ENCODE measurements around the gene MORN1. TPM values are rescaled to one million over a fixed set of nuclear protein-coding genes. Genes with fewer than 3 reads are reported as not detected.

Gene MORN1
- total RNA-seq, 1 donor from 2014 or later: 9.1 TPM

DNA sequence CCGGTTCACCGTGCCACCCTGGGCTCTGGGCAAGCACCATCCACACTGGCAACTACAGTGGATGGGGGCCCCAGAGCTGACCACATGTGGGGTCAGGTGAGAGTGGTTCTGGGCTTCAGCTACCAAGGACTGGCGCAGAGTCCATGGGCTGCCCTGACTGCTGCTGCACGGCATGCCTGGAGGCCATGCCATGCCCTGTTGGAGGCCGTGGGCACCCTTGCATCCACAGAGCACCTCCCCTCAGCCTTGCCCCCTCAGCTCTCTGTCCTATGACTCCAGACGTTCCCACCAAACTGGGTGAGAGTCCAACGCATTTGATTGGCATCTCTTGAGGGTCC lies 15.5 kb downstream of the MORN1 start:
- intact Hi-C loops (cut with micrococcal nuclease): no loop called here

DNA sequence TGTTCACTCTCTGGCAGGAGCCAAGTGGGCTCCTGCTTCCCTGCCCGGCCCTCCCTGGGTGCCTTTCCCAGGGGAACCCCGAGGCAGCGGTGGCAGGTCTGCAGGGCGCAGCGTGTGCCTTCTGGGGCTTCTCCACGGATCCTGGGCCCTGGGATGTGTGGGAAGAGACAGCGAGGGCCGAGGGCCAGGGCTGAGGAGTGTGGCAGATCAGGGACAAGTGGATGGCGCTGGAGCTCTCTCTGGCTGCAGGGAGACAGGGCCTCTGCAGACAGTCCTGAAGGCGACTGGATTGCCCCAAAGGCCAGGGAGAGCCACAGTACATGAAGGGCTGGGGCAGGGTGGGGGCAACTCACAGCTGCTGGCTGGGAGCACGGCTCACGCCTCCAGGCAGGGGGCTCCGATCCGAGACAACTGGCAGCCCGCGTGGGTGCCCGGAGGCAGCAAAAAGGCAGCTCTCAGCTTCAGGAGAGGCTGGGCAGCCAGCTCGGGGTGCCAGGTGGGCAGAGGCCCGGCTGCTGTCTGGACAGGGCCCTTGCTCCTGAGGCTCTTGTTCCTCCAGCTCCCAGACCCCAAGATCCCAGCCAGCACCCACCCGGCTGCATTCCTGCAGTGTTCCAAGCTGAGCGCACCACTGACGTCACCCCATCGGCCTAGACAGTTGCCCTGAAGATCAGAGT lies 16.0 kb downstream of the MORN1 start:
- intact Hi-C loops (cut with micrococcal nuclease): no loop called here

DNA sequence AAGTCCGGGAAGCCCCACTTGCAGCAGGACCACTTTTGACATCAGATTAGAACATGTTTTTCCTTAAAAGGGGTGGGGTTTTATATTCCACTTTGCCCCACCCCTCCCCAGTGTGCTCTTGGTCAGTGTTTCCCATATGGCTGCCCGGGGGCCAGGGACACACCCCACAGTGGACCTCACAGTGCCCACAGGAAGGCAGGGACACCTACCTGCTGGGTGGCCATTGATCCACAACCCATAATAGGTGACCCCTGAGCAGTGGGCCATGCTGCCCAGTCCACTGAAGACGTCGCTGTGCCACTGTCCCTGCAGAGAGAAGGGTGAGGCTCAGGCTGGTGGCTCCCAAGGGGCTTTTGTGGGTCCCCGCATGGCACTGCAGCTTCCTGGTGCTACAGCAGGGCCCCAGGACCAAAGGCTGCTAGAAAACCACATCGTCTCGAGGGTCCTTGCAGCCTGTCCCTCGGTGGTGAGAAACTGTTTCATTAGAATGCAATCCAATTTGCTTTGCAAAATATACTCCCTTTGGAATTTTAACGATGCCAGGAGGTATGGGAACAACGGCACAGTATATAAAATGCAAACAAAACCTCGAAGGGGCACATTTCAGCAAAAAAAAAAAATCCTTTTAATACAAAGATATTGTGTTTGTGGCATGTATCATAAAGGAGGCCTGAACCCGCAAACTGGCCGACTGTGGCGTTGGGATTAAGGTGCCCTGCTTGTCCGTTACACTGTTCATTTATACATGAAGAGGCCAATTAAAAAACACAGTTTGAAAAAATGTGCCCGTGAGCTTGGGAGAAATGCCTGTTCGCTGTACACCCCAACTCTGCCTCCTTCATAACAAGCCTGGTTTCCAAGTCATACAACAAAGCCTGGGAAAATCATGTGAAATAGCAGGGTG lies 16.9 kb downstream of the MORN1 start:
- intact Hi-C loops (cut with micrococcal nuclease): no loop called here

DNA sequence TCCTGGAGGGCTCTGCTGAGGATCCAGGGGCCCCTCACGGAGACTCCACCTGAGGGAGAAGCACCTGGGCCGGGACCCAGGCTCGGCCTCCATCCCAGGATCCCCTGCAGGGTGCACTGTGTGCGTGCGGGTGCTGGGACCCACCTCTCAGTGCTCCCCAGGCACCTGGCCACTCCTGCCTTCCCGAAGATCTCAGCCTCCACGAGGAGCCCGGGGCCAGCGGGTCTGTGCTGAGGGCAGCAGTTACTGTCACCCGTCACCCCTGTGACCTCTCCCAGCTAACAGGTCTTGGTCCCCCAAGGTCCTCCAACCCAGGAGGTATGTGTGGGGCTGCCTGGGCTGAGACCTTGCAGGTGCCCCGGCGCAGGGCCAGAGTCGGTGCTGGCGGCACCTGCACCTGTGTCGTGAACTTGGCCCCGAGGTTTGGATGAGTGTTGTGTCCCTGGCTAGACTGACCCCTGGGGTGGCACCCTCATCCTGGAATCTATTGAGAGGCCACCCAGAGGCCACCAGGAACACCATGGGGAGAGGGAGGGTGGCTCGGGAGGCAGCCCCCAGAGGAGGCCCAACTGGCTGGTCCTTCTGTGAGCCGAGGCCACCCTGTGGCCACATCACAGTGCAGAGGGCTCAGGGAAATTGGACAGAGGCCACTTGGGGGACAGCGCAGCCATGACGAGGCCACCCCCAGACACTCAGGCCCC lies 17.7 kb downstream of the MORN1 start:
- intact Hi-C loops (cut with micrococcal nuclease): no loop called here

DNA sequence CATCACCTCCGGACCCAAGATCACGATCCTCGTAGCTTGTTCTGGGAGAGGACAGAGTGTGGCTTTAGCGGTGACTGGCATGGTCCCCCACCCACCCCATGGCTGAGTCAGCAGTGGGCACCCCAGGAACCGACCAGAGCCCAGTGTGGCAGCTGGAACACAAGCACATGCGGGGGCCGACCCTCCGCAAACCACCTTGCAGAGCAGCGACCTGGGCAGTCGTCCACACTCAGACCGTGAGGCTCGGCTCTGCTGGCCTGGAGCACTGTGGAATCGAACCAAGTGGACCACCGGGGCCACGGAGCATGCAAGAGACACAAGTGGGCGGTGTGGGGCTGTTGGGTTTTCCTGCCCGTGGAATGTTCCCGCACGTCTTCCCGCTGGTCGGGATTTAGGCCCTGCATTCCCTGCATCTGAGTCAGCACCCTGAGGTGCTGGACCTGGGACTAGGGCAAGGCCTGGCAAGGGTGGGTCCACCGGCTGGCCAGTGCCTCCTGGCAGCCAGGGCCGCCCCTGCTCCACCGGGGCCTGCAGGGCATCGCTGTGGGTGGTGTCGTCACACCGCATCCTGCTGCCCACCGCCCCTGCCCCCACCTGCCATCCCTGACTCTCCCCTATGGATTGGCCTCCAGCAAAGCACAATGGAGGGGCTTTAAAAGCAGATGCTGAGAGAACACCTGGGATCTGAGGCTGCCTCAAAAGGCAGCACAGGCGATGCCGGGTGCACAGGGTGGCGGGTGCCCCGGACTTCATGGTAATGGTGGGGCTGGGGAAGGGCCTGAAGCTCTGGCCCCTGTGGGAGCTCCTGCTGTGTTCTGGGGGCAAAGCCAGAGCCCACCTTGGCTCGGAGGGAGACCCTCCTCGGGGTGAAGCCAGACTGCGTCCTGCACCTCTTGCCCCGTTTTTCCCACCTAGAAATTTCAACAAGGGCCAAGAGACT lies 18.5 kb downstream of the MORN1 start:
- intact Hi-C loops (cut with micrococcal nuclease): no loop called here

DNA sequence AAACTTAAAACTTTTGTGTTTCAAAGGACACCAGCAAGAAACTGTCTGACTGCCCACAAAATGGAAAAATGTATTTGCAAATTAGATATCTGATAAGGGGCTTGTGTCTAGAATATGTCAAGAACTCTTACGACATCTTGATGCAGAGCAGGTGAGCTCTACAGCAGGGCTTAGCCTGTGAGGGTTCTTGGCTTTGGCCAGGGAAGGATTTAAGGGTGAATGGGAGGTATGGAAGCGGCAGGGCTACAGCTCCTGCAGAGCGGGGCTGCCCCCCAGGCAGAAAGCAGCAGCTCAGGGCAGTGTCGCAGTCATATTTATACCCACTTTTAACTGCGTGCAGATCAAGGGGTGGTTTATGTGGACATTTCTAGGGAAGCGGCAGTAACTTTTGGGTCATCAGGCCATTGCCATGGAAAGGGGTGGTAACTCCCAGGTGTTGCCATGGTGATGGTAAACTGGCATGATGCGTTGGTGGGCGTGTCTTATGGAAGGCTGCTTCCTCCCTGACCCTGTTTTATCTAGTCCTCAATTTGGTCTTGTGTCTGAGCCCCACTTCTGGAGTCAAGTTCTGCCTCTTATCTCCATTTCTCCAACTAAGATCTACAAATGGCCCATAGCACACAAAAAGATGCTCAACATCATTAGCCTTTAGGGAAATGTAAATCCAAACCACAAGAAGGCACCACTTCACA lies 23.2 kb downstream of the MORN1 start:
- intact Hi-C loops (cut with micrococcal nuclease): no loop called here

DNA sequence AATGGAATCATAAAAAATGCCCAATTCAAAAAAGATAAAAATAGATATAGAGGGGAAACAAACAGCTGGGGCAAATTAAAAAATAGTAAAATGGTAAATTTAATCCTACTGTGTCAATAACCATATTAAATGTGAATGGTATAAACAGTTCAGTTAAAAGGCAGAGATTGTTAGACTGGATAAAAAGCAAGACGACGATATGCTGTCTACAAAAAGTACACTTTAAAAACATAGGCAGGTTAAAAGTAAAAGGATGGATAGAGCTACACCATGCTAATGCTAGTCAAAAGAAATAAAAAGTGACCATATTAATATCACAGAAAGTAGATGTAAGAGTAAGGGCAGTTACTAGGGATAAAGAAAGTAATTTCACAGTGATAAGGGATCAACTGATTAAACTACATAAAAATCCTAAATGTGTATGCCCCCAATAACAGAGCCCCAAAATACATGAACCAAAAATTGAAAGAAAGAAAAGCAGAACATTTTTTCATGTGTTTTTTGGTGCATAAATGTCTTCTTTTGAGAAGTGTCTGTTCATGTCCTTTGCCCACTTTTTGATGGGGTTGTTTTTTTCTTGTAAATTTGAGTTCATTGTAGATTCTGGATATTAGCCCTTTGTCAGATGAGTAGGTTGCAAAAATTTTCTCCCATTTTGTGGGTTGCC lies 27.4 kb downstream of the MORN1 start:
- intact Hi-C loops (cut with micrococcal nuclease): no loop called here

DNA sequence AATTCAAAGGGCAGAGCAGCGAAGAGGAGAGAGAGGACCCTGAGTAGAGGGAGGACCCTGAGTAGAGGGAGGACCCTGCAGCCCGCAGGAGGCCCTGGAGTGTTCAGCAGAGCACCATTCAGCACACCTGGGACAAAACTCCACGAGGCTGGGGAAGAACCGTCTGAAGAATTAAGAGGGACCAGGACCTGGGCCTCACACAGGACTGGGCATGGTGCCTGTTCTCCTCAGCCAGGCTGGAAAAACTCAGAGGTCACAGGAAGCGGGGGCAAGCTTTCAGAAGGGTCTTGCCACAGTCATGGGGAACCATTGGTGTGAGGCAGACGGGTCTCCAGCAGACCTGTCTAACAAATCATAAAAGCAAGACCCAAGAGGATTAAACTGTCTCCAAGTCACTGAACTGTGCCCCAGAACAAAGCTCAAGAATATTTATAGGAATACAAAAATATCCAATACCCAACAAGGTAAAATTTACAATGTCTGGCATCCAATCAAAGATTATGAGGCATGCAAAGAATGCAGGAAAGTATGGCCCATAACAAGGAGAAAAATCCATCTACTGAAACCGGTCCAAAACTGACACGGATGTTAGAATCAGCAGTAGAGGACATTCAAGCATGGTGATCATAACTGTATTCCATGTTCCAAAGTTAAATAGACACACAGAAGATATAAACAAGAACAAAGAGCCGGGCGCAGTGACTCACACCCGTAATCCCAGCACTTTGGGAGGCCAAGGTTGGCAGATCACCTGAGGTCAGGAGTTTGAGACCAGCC lies 30.6 kb downstream of the MORN1 start:
- intact Hi-C loops (cut with micrococcal nuclease): no loop called here

DNA sequence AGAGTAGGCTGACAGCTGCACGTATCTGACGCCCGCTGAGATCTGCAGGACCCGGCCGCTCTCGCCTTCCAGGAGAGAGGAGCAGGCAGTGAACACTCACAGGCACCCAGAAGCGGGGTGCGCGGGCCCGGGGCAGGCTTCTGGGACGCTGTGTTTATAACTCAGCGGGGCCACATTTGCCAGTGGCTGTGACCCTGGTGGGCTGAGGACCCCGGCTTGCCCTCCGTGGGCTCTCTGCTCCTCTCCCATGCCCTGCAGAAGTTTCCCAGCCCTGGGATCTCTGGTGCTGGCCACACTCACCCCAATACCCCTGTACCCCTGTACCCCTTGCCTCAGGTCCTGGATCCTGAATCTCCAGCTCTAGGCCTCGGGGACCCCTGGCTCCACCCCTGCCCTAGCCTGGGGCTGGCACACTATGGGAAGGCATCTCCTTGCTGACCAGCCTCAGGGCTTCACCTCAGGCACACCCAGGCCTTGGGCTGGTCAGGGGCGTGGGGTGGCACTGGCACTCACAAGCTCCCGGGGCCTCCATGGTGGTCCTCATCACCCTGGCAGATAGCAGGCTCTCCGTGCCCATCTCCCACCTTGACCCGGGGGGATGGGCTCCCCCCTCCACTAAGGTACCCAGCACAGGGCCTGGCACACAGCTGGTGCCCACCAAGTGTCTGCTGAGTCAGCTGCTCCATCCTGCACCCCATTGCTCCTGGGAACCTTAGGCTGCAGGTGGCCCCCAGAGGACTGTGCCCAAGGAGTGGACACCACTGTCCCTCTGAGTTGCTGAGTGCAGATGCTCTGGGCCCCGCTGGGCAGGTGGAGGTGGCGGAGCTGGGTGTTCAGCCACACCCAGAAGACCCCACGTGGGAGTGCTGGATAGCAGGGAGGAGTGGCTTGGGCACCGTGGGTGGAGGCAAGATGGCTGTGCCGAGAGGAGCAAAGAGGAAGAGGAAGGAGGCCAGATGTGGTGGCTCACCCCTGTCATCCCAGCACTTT lies 32.4 kb downstream of the MORN1 start:
- intact Hi-C loops (cut with micrococcal nuclease): no loop called here

DNA sequence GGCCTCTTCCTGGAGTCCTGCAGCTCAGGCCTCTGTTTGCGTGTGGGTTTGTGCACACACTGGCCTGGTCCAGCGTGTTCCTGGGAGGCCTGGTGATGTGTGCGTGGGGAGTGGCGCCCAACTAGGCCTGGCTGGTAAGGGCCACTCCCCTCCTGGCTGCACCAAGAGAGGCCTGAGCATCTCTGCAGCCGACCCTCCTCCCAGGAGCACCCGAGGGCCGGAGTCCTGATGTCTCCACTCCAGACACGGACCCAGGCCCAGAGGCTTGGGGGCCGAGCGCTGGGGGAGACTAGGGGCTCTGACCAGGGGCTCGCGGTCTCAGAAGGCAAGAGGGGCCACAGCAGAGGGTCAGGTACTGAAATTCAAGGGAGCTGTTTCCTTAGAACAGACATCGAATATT lies 33.3 kb downstream of the MORN1 start:
- intact Hi-C loops (cut with micrococcal nuclease): no loop called here

DNA sequence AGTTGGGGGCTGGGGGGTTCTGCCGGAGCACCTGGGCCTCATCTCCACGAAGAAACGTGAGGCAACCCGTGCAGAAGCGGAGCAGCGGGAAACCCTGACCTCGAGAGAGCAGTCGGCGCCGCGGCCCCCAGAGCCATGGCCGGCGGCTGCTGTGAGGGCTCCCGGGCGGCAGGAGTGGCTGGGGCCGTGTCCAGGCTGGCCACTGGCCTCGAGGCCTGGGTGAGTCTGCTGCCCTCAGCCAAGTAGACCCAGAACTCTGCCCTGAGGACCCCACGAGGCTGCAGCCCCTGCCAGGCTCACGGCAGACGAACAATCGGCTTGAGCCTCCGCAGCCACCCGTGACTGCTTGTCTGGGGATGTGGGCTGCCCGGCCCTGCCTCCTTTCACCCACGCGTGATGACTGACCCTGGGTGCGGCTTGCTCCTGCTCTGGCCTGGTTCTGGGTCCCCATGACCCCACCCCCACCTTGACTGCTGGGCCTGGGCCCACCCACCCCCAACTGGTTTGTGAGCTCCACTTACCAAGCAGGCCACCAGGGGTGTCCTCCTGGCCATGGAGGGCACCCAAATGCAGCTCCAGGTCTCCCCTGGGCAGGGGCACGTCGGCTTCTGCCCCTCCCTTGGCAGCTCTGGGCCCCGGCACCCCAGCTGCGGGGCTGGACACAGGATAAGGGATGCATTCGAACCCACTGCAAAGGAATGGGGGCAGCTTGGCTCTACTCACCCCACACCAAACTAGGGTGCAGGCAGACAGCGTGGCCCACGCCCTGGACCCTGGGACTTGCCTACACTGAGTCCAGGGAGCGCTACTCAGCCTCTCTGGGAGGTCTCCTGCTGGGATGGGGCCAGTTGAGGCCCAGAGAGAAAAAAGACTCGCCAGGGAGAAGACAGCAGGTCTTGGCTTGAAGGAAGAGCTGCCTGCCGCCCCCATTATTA lies 34.2 kb downstream of the MORN1 start:
- intact Hi-C loops (cut with micrococcal nuclease): no loop called here

DNA sequence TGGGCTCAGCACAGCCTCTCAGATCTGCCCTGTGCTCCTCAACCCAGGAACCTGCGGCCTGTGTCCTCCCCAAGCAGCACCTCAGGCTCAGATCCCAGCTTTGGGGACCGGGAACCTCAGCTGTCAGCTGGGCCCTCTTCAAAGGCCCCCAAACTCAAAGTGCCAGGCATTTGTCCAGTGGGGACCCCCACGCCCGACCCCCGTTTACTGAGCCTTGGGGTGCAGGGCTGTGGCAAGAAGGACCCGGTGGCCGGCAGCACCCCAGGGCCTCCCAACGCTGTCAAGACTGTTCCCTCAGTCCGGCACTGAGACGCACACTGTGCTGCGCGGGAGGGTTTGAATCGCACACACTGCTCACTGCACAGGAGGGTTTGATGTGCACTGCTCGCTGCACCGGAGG lies 35.0 kb downstream of the MORN1 start:
- intact Hi-C loops (cut with micrococcal nuclease): no loop called here

DNA sequence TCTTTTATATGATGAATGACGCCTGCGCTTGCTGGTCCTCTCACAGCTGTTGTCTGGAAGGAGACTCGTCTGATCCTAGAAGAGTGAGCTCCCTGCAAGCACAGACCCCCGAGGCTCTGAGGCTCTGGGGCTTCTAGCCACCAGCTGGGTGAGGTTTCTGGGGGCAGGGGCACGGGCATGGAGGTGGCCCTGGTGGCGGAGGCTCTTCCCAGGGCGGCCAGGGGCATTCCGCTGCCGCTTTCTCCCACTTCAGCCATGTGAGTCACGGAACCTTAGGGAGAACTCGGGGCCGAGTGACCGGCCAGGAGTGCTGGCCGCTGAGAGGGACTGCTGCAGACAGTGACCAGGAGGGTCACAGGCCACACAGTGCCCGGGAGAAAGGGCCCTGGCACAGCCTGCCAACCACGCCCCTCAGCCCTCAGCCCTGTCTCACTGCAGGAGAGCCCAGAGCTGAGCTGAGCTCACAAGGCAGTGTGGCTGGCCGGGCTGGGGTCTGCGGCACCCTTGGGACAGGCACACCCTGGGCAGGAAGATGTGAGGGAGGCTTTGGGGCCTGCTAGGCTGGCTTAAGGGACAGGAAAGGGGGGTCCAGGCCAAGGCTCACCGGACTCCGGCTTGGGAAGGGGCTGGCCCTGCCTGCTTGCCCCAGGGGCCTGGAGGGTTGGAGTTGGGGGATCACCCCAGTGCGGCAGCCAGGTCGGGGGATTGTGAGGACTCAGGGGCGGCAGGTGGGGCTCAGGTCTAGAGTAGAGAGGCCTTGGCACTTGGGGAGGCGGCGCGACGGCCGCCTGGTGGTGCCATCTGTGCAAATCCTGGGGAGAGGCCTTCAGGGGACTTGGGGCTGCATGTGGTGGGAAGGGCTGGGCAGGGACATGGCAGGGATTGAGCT lies 35.7 kb downstream of the MORN1 start:
- intact Hi-C loops (cut with micrococcal nuclease): no loop called here

DNA sequence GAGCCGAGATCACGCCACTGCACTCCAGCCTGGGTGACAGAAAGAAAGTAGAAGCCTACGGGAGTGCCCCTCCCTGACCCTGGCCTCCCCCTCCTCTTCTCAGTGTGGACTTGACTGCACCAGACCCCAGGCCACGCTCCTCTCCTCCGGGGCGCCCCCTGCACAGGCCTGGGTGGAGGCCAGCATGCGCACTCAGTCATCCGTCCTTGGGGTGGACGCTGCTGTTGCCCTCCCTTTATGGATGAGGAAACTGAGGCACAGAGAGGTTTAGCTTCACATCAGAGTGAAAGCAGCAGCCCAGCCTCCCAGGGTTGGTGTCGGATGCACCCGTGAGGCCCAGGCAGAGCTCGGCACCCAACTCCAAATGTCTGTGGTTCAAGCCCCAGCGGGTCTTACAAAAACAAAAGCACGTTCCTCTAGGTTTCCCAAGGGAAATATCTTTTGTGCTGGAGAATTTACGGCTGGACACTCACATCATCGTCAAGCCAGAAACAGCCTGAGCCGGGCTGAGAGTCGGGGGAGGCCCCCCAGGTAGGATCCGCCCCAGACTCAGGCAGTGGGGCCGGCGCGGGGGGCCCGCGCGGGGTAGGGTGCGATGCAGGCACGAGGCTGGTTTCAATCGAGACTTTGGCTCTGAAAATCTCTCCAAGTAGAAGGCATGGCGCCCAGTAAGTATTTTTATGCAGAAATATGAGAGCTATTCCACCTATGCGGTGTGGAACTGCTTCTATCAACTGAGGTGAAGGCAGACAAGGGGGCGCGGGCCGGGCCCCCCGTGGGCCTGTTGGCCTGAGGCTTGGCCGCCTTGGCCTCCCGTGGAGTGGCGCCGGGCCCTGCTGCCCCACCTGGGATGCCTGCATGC lies 36.6 kb downstream of the MORN1 start:
- intact Hi-C loops (cut with micrococcal nuclease): no loop called here

All from T-helper 2 cell treated with Interferon-gamma antibody and Interleukin-4, amounts not matched to agents 100 ng/mL and 5 ng/mL, for 36 hours (primary cell).